ENCODE measurements around the gene NKD2. TPM values are rescaled to one million over a fixed set of nuclear protein-coding genes. Genes with fewer than 3 reads are reported as not detected.

Gene NKD2
- total RNA-seq, 1 donor from 2014 or later: 0.26 TPM

DNA sequence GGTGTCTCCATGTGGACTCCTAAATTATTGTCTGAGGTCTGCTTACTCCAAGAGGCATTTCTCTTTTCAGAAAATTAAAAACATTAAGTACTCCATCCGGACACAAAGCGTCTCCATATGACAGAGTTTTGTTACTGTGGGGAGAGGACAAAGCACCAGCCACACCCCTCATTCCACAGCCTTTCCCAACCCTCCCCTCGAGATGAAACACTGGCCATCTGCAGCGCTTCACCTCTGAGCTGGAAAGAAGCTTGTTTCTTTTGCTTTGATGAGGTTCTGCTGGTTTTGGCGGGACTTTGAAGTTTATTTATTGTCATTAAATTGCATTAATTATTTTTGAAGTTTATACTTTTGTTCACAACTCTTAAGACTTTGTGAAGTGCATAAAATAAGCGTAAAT is 27.6 kb upstream of the NKD2 start:
- H3K36me3 ChIP-seq (ENCODE audit: control insufficient read depth, insufficient read depth, low read length): no peaks in the 10 kb centered on the region
- H3K27me3 ChIP-seq (ENCODE audit: control insufficient read depth, insufficient read depth, low read length): no peaks in the 10 kb centered on the region
- H3K4me3 ChIP-seq (ENCODE audit: low read depth, low read length): no peak overlapping the region
- DNase-seq (ENCODE audit: low read depth) (no peak), FAIRE-seq (no peak)
- TF ChIP-seq, protein P1, sequence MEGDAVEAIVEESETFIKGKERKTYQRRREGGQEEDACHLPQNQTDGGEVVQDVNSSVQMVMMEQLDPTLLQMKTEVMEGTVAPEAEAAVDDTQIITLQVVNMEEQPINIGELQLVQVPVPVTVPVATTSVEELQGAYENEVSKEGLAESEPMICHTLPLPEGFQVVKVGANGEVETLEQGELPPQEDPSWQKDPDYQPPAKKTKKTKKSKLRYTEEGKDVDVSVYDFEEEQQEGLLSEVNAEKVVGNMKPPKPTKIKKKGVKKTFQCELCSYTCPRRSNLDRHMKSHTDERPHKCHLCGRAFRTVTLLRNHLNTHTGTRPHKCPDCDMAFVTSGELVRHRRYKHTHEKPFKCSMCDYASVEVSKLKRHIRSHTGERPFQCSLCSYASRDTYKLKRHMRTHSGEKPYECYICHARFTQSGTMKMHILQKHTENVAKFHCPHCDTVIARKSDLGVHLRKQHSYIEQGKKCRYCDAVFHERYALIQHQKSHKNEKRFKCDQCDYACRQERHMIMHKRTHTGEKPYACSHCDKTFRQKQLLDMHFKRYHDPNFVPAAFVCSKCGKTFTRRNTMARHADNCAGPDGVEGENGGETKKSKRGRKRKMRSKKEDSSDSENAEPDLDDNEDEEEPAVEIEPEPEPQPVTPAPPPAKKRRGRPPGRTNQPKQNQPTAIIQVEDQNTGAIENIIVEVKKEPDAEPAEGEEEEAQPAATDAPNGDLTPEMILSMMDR (IDR thresholded peaks at IDR 0.05; ENCODE audit: insufficient read depth, low read length, severe bottlenecking): no peak

DNA sequence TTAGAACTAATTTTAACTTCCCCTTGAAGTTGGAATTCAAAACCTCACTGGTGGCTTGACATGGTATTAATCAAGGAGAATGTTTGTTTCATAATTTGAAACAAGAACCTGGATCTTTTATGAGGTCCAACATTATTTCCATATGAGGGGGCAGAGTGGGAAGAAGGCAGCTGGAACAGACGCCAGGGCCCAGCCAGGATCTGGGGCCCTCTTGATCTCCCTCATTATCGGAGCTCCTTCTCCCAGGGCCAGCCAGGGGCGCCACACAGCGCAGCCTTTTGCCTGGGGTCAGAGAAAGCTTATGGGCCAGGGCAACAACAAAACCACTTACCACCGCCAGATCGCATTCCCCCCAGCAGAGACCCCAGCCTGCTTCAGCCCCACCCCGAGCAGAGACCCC is 27.1 kb upstream of the NKD2 start:
- TF ChIP-seq, protein P1 (IDR thresholded peaks at IDR 0.05; ENCODE audit: insufficient read depth, low read length, severe bottlenecking): no peak
- no peak for DNase-seq (ENCODE audit: low read depth)
- no peak for FAIRE-seq
- H3K4me3 ChIP-seq (ENCODE audit: low read depth, low read length): no peak overlapping the region
- H3K27me3 ChIP-seq (ENCODE audit: control insufficient read depth, insufficient read depth, low read length): no peaks in the 10 kb centered on the region
- no peaks in the 10 kb centered on the region for H3K36me3 ChIP-seq (ENCODE audit: control insufficient read depth, insufficient read depth, low read length)

DNA sequence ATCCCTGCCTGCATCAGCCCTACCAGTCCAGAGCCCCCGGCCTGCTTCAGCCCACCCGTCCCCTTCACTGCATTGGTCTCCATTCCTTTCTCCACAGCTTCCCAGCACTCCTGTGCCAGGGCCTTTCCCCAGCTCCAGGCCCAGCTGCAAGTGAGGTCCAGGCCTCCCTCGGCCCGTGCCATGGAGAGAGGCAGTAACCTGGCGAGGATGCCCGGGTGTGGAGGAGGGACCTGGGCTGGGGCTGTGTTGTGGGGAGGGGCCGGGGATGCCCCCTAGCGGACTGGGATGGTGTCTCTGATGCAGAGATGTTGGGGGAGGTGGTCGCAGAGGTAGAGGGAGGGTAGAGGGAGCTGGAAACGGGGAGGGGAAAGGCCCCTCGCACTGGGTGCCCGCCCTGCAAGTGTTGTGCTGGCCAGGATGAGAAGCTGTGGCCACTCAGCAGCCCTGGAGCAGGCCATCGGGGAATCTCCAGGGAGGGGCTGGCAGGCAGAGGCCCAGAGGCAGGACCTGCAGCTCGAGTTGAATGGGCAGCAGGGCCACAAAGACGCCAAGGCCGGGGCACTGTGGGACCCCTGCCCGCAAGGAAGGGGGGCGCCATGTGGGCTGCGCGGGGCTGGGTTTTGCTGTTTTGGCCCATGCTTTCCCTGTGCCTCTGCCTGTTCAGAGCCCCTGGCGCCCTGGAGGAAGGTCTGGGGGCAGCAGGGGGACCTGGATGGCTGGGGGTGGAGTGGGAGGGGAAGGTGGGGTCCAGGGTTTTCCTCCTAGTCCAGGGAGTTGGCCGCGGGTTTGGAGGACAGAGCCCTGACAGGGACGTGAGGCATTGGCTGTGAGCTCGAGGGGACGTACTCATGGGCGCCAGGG is 26.0 kb upstream of the NKD2 start:
- FAIRE-seq (no peak), DNase-seq (ENCODE audit: low read depth) (no peak)
- TF ChIP-seq, protein P1 (IDR thresholded peaks at IDR 0.05; ENCODE audit: insufficient read depth, low read length, severe bottlenecking): no peak
- Histone ChIP-seq H3K27me3 (ENCODE audit: control insufficient read depth, insufficient read depth, low read length) (no peaks in the 10 kb centered on the region), H3K36me3 (ENCODE audit: control insufficient read depth, insufficient read depth, low read length) (no peaks in the 10 kb centered on the region), H3K4me3 (ENCODE audit: low read depth, low read length) (no peak overlapping the region)

DNA sequence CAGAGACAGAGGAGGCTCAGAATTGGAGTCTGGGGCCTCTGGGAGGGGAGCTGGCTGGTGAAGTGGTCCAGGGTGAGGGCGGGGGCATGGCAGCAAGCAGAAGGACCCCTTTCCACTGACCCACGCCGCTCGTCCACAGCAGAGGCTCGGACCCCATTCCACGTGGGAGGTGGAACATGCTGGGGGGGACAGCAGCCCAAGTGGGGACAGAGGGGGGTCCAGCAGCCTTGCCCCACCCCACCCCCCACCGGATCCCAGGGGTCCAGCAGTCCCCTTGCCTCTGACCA is 25.4 kb upstream of the NKD2 start:
- no peak overlapping the region for H3K4me3 ChIP-seq (ENCODE audit: low read depth, low read length)
- FAIRE-seq: no peak
- no peak for DNase-seq (ENCODE audit: low read depth)
- TF ChIP-seq, protein P1 (IDR thresholded peaks at IDR 0.05; ENCODE audit: insufficient read depth, low read length, severe bottlenecking): no peak
- H3K36me3 ChIP-seq (ENCODE audit: control insufficient read depth, insufficient read depth, low read length): no peaks in the 10 kb centered on the region
- no peaks in the 10 kb centered on the region for H3K27me3 ChIP-seq (ENCODE audit: control insufficient read depth, insufficient read depth, low read length)

DNA sequence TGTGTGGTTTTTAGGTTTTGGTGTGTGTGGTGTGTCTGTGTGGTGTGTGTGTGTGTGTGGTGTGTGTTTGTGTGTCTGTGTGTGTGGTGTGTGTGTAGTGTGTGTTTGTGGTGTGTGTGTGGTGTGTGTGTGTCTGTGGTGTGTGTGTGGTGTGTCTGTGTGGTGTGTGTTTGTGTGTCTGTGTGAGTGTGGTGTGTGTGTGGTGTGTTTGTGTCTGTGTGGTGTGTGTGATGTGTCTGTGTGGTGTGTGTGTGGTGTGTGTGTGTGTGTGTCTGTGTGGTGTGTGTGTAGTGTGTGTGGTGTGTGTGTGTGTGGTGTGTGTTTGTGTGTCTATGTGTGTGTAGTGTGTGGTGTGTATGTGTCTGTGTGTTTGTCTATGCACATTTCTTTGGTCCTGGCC is 25.0 kb upstream of the NKD2 start:
- no peaks in the 10 kb centered on the region for H3K36me3 ChIP-seq (ENCODE audit: control insufficient read depth, insufficient read depth, low read length)
- H3K27me3 ChIP-seq (ENCODE audit: control insufficient read depth, insufficient read depth, low read length): no peaks in the 10 kb centered on the region
- H3K4me3 ChIP-seq (ENCODE audit: low read depth, low read length): no peak overlapping the region
- FAIRE-seq (peak; percentile 99), DNase-seq (ENCODE audit: low read depth) (no peak)
- TF ChIP-seq, protein P1 (IDR thresholded peaks at IDR 0.05; ENCODE audit: insufficient read depth, low read length, severe bottlenecking): no peak

DNA sequence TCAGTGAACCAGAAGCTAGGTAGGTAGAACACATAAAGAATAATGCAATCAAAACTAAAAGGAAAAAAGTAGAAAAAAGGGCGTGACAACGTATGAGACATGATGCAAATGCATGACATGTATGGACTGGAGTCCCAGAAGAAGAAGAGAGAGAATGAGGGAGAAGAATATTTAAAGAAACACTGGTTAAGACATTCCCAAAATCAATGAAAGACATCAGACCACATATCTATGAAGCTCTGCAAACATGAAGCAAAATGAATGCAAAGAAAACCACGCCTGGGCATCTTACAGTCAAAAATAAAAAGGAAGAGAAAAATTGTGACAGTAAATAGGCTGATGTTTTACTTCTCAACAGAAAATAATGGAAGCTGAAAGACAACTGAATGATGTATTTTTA is 23.8 kb upstream of the NKD2 start:
- TF ChIP-seq, protein P1 (IDR thresholded peaks at IDR 0.05; ENCODE audit: insufficient read depth, low read length, severe bottlenecking): no peak
- DNase-seq (ENCODE audit: low read depth): no peak
- FAIRE-seq: no peak
- Histone ChIP-seq H3K27me3 (ENCODE audit: control insufficient read depth, insufficient read depth, low read length) (no peaks in the 10 kb centered on the region), H3K36me3 (ENCODE audit: control insufficient read depth, insufficient read depth, low read length) (no peaks in the 10 kb centered on the region), H3K4me3 (ENCODE audit: low read depth, low read length) (no peak overlapping the region)
